Astrocyte (in vitro differentiated cells and primary cell): ENCODE results near the gene RPGR. TPM values are rescaled to one million over a fixed set of nuclear protein-coding genes. Genes with fewer than 3 reads are reported as not detected.

Experiments used
- DNase-seq: peaks from one replicate; pipeline ENCODE4 v3.0.0-alpha.2; 2010; ENCODE audit warnings: low read depth
- FAIRE-seq: peaks from 2 replicates; lab custom pipeline; 2011; peaks lifted over from hg19 to GRCh38; lab: Jason Lieb, UNC
- H2AFZ ChIP-seq: 2 replicates; pipeline ENCODE4 v1.6.0; 2012; ENCODE audit warnings: low read depth, low read length, inconsistent platforms
- H3K27ac ChIP-seq: 2 replicates; pipeline ENCODE4 v1.5.1; 2011; ENCODE audit warnings: low read depth, low read length, inconsistent platforms
- H3K27me3 ChIP-seq: 2 replicates; pipeline ENCODE4 v1.6.0; 2011; ENCODE audit warnings: low read length, inconsistent platforms; ENCODE audit not compliant: insufficient read depth
- H3K36me3 ChIP-seq: 2 replicates; pipeline ENCODE4 v1.5.1; 2011; ENCODE audit warnings: low read length, inconsistent platforms; ENCODE audit not compliant: insufficient read depth
- H3K4me1 ChIP-seq: 2 replicates; pipeline ENCODE4 v1.5.1; 2011; ENCODE audit warnings: low read length, inconsistent platforms; ENCODE audit not compliant: insufficient read depth
- H3K4me2 ChIP-seq: 2 replicates; pipeline ENCODE4 v1.6.0; 2012; ENCODE audit warnings: low read length, inconsistent platforms
- H3K4me3 ChIP-seq: 2 replicates; pipeline ENCODE4 v1.5.1; 2011; ENCODE audit warnings: low read depth, mild to moderate bottlenecking, low read length, inconsistent platforms; ENCODE audit not compliant: insufficient read depth
- H3K79me2 ChIP-seq: 2 replicates; pipeline ENCODE4 v1.6.0; 2012; ENCODE audit warnings: mild to moderate bottlenecking, low read length, inconsistent platforms; ENCODE audit not compliant: insufficient read depth
- H3K9ac ChIP-seq: 2 replicates; pipeline ENCODE4 v1.6.0; 2012; ENCODE audit warnings: mild to moderate bottlenecking, low read length, inconsistent platforms
- H3K9me3 ChIP-seq: 2 replicates; pipeline ENCODE4 v1.5.1; 2012; ENCODE audit warnings: low read depth, mild to moderate bottlenecking, low read length, inconsistent platforms; ENCODE audit not compliant: insufficient read depth
- H4K20me1 ChIP-seq: 2 replicates; pipeline ENCODE4 v1.6.0; 2012; ENCODE audit warnings: low read length, inconsistent platforms; ENCODE audit not compliant: insufficient read depth
- H3K27ac Mint-ChIP-seq: one replicate; pipeline ENCODE4 v1.8.0; 2021; ENCODE audit warnings: mild to moderate bottlenecking, mixed read lengths; ENCODE audit not compliant: unreplicated experiment
- H3K27me3 Mint-ChIP-seq: one replicate; pipeline ENCODE4 v1.8.0; 2021; ENCODE audit warnings: low read depth, mixed read lengths; ENCODE audit not compliant: unreplicated experiment
- H3K36me3 Mint-ChIP-seq: one replicate; pipeline ENCODE4 v1.8.0; 2021; ENCODE audit warnings: low read depth, mixed read lengths; ENCODE audit not compliant: unreplicated experiment
- H3K4me1 Mint-ChIP-seq: one replicate; pipeline ENCODE4 v1.8.0; 2021; ENCODE audit warnings: low read depth, mixed read lengths; ENCODE audit not compliant: unreplicated experiment
- H3K4me3 Mint-ChIP-seq: one replicate; pipeline ENCODE4 v1.8.0; 2021; ENCODE audit warnings: mild to moderate bottlenecking, moderate library complexity, mixed read lengths; ENCODE audit not compliant: unreplicated experiment
- H3K9me3 Mint-ChIP-seq: one replicate; pipeline ENCODE4 v1.8.0; 2021; ENCODE audit warnings: mild to moderate bottlenecking, mixed read lengths; ENCODE audit not compliant: unreplicated experiment
- EZH2 ChIP-seq: IDR thresholded peaks from 2 replicates; pipeline ENCODE4 v1.6.1; 2012; ENCODE audit warnings: mild to moderate bottlenecking, low read length, inconsistent platforms; ENCODE audit not compliant: insufficient read depth
- total RNA-seq: library from RNA; stranded (reverse); gene quantifications from 2 replicates; pipeline ENCODE4 v1.2.1, GENCODE V29; 2021
- TF ChIP-seq, protein P1 (sequence below): IDR thresholded peaks from 2 replicates; pipeline ENCODE4 v1.5.1; 2011; ENCODE audit warnings: low read depth, mild to moderate bottlenecking, inconsistent platforms, low read length, moderate library complexity; ENCODE audit not compliant: insufficient read depth

RPGR gene
- total RNA-seq, 1 donor from 2014 or later: 6.3 TPM

DNA sequence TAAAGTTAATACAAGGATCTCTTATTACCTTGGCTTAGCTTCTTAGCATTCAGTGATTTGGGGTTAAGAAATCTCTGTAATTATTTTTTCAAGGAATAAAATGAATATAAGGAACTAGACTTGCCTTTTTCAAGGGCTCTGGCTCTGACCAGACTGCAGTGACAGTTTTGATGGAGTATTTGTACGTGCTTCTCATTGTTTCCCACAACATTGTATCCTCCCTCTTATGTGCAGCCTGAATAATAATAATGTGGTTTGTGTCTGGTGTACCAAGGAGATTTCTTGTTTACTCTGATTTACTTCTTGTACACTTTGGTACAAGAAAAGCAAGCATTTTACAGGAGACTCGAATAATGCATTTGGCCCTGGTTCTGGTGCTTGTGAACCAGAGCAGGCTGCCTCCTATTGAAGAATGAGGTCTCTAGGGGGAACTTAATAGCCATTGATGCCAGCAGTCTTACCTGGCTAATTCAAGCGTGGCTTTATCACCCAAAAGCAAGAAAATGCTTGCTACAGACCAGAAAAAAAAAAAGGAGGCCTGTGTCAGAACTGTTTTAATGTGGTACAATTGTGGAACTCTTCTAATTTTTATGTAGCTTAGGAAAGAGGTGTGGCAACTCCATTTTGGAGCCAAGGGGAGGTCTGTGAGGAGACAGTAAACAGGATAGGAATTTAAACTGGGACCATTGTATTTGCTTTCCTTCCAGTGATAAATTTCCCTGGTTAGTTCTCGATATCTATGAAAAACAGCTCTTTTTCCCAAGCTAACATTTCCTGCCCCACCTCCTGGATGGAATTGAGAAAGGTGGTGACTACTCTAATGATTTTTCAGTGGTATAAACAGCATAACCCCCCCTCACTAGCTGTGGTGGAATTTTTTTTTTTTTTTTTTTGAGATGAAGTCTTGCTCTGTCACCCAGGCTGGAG is 30.7 kb upstream of the RPGR start:
- H4K20me1 ChIP-seq: no peaks in the 10 kb centered on the region
- H3K27ac ChIP-seq: no peak overlapping the region
- H3K79me2 ChIP-seq: no peaks in the 10 kb centered on the region
- TF ChIP-seq, protein P1, sequence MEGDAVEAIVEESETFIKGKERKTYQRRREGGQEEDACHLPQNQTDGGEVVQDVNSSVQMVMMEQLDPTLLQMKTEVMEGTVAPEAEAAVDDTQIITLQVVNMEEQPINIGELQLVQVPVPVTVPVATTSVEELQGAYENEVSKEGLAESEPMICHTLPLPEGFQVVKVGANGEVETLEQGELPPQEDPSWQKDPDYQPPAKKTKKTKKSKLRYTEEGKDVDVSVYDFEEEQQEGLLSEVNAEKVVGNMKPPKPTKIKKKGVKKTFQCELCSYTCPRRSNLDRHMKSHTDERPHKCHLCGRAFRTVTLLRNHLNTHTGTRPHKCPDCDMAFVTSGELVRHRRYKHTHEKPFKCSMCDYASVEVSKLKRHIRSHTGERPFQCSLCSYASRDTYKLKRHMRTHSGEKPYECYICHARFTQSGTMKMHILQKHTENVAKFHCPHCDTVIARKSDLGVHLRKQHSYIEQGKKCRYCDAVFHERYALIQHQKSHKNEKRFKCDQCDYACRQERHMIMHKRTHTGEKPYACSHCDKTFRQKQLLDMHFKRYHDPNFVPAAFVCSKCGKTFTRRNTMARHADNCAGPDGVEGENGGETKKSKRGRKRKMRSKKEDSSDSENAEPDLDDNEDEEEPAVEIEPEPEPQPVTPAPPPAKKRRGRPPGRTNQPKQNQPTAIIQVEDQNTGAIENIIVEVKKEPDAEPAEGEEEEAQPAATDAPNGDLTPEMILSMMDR: no peak
- no peak for TF ChIP-seq EZH2
- no peak overlapping the region for H3K4me3 ChIP-seq
- Mint-ChIP-seq H3K27me3 (no peaks in the 10 kb centered on the region), H3K4me3 (no peak overlapping the region), H3K27ac (no peak overlapping the region), H3K4me1 (no peaks in the 10 kb centered on the region), H3K36me3 (no peaks in the 10 kb centered on the region), H3K9me3 (no peaks in the 10 kb centered on the region)
- H3K4me2 ChIP-seq: no peak overlapping the region
- no peak overlapping the region for H3K9ac ChIP-seq
- no peaks in the 10 kb centered on the region for H3K4me1 ChIP-seq
- no peaks in the 10 kb centered on the region for H3K9me3 ChIP-seq
- FAIRE-seq (peak; percentile 49), DNase-seq (no peak)
- H2AFZ ChIP-seq: no peak overlapping the region
- H3K27me3 ChIP-seq: no peaks in the 10 kb centered on the region
- no peaks in the 10 kb centered on the region for H3K36me3 ChIP-seq

DNA sequence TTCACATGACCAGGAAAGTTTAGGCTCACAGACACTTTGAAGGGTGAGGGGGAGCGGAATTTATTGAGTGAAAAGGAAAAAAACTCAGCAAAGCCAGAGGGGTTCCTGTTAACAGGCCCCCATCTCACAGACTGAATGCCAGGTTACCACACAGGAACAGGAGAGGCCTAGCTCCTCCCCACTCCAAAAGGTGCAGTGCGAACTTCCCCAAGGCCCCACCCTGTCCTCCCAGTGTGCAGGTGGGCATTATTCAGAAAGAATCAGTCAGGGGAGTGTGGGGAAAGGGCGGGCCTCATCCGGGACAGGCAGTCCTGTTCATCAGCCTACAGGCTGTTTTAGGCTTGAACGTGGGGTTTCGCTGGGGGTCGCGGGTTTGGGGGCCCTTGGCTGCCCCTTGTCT is 29.1 kb upstream of the RPGR start:
- H3K27me3 ChIP-seq: no peaks in the 10 kb centered on the region
- Mint-ChIP-seq H3K27me3 (no peaks in the 10 kb centered on the region), H3K27ac (no peak overlapping the region), H3K4me3 (no peak overlapping the region), H3K4me1 (no peaks in the 10 kb centered on the region), H3K9me3 (no peaks in the 10 kb centered on the region), H3K36me3 (no peaks in the 10 kb centered on the region)
- no peaks in the 10 kb centered on the region for H3K9me3 ChIP-seq
- DNase-seq (no peak), FAIRE-seq (no peak)
- H3K4me3 ChIP-seq: no peak overlapping the region
- H2AFZ ChIP-seq: no peak overlapping the region
- H3K27ac ChIP-seq: no peak overlapping the region
- no peak overlapping the region for H3K9ac ChIP-seq
- H3K79me2 ChIP-seq: no peaks in the 10 kb centered on the region
- H3K4me1 ChIP-seq: no peaks in the 10 kb centered on the region
- H3K36me3 ChIP-seq: no peaks in the 10 kb centered on the region
- no peaks in the 10 kb centered on the region for H4K20me1 ChIP-seq
- no peak overlapping the region for H3K4me2 ChIP-seq
- TF ChIP-seq EZH2: no peak
- TF ChIP-seq, protein P1: no peak

DNA sequence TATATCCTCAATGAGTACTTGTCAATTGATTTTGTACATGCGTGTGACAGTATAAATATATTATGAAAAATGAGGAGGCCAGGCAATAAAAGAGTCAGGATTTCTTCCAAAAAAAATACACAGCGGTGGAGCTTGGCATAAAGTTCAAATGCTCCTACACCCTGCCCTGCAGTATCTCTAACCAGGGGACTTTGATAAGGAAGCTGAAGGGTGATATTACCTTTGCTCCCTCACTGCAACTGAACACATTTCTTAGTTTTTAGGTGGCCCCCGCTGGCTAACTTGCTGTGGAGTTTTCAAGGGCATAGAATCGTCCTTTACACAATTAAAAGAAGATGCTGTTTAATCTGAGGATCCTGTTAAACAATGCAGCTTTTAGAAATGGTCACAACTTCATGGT is 25.1 kb upstream of the RPGR start, which contains the start of gene OTC:
Gene OTC (plus strand): TSS at position 243 of the 400 bp plus-strand sequence. CDS start 93 bp downstream, at position 336.
- DNase-seq (no peak), FAIRE-seq (no peak)
- H3K27ac ChIP-seq: no peak within 1 kb of the TSS
- Mint-ChIP-seq H3K4me3 (no peak within 1 kb of the TSS), H3K36me3 (no peaks in the 10 kb centered on the region), H3K9me3 (no peaks in the 10 kb centered on the region), H3K4me1 (no peaks in the 10 kb centered on the region), H3K27ac (no peak within 1 kb of the TSS), H3K27me3 (no peaks in the 10 kb centered on the region)
- no peaks in the 10 kb centered on the region for H3K4me1 ChIP-seq
- H3K36me3 ChIP-seq: no peaks in the 10 kb centered on the region
- no peak within 1 kb of the TSS for H2AFZ ChIP-seq
- H3K4me2 ChIP-seq: no peak within 1 kb of the TSS
- no peak for TF ChIP-seq EZH2
- TF ChIP-seq, protein P1: no peak
- no peaks in the 10 kb centered on the region for H4K20me1 ChIP-seq
- H3K79me2 ChIP-seq: no peaks in the 10 kb centered on the region
- H3K9ac ChIP-seq: no peak within 1 kb of the TSS
- no peak within 1 kb of the TSS for H3K4me3 ChIP-seq
- no peaks in the 10 kb centered on the region for H3K9me3 ChIP-seq
- no peaks in the 10 kb centered on the region for H3K27me3 ChIP-seq
